Activated CD8-positive, alpha-beta T cell treated with anti-CD3 and anti-CD28 coated beads for 36 hours (primary cell): ENCODE measurements around the gene TNFRSF11A. TPM values are rescaled to one million over a fixed set of nuclear protein-coding genes. Genes with fewer than 3 reads are reported as not detected.

Source experiments
- ATAC-seq: fragments of 200-7000 bp; cut with Tn5 transposase; one replicate; pipeline ENCODE4 v1.10.0; 2021; ENCODE audit warnings: mild to moderate bottlenecking, moderate library complexity
- CTCF ChIA-PET: fragments of 350-600 bp; sonication (Branson Sonifier 250); formaldehyde crosslinking; loops from one replicate; lab custom pipeline; 2021; ENCODE audit warnings: antibody characterized with exemption; lab: Charles Lee
- POLR2A ChIA-PET: fragments of 350-600 bp; sonication (Branson Sonifier 250); formaldehyde crosslinking; loops from one replicate; lab custom pipeline; 2021; ENCODE audit warnings: antibody characterized with exemption; lab: Charles Lee
- DNase-seq: peaks from one replicate; pipeline ENCODE4 v3.0.0-alpha.2; 2020
- H3K27ac Mint-ChIP-seq: one replicate; pipeline ENCODE4 v1.8.0; 2021; ENCODE audit warnings: mild to moderate bottlenecking, mixed read lengths
- H3K27me3 Mint-ChIP-seq: one replicate; pipeline ENCODE4 v1.8.0; 2021; ENCODE audit warnings: mixed read lengths
- H3K36me3 Mint-ChIP-seq: one replicate; pipeline ENCODE4 v1.8.0; 2021; ENCODE audit warnings: low read depth, mixed read lengths
- H3K4me1 Mint-ChIP-seq: one replicate; pipeline ENCODE4 v1.8.0; 2021; ENCODE audit warnings: low read depth, mixed read lengths
- H3K4me3 Mint-ChIP-seq: one replicate; pipeline ENCODE4 v1.8.0; 2021; ENCODE audit warnings: mild to moderate bottlenecking, moderate library complexity, mixed read lengths
- H3K9me3 Mint-ChIP-seq: one replicate; pipeline ENCODE4 v1.8.0; 2021; ENCODE audit warnings: mixed read lengths
- intact Hi-C: fragments of 100-400 bp; cut with micrococcal nuclease; formaldehyde crosslinking; loops from one replicate; pipeline ENCODE4 v1.10.0; 2022
- total RNA-seq, 2 experiments: library from RNA; stranded (reverse); gene quantifications; one replicate each; pipeline ENCODE4 v1.2.3, GENCODE V29; 2021
- TF ChIP-seq, protein P1 (sequence below): fragments of 200-600 bp; IDR thresholded peaks from one replicate; pipeline ENCODE4 v1.8.0; 2022; ENCODE audit warnings: antibody characterized with exemption, mild to moderate bottlenecking

The TNFRSF11A gene
- total RNA-seq, 2 experiments from 2014 or later = 7.3 to 8.0 TPM

DNA sequence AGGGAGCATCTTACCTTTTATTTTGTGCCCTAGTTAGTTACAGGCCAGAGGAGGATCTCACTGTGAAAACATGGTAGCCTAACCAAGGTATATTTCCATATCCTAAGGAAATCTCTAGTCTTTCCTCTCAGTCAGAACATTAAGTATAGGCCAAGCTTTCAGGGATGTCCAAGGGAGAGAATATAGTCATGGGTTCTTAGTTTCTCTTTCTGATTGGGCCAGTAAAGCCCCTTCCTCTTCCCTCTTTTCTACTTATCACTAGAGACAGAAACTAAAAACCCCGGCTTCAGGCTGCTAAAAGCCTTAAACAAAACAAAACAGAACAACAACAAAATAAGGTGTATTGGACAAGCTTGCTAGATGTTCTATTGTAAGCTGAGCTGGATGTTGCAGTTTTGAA lies 44.3 kb upstream of the TNFRSF11A start:
- TF ChIP-seq, protein P1, sequence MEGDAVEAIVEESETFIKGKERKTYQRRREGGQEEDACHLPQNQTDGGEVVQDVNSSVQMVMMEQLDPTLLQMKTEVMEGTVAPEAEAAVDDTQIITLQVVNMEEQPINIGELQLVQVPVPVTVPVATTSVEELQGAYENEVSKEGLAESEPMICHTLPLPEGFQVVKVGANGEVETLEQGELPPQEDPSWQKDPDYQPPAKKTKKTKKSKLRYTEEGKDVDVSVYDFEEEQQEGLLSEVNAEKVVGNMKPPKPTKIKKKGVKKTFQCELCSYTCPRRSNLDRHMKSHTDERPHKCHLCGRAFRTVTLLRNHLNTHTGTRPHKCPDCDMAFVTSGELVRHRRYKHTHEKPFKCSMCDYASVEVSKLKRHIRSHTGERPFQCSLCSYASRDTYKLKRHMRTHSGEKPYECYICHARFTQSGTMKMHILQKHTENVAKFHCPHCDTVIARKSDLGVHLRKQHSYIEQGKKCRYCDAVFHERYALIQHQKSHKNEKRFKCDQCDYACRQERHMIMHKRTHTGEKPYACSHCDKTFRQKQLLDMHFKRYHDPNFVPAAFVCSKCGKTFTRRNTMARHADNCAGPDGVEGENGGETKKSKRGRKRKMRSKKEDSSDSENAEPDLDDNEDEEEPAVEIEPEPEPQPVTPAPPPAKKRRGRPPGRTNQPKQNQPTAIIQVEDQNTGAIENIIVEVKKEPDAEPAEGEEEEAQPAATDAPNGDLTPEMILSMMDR = no peak
- POLR2A ChIA-PET = no interaction called here
- Mint-ChIP-seq H3K36me3 (peaks cover 41% of the 10 kb centered on the region), H3K27ac (peak overlapping the region; percentile 44), H3K4me3 (no peak overlapping the region), H3K4me1 (peaks cover 31% of the 10 kb centered on the region), H3K27me3 (no peaks in the 10 kb centered on the region), H3K9me3 (no peaks in the 10 kb centered on the region)
- ATAC-seq = no peak
- DNase-seq = no peak
- CTCF ChIA-PET = interaction anchor here (1.0 to 1.5 kb wide), 3 partner anchors 31 to 378 kb away, joined by 4 to 5 read pairs (median 4); no protein-coding TSS in a partner anchor
- intact Hi-C loops = no loop called here

GRCh38 chr18:62281684-62282083 lies 43.4 kb upstream of the TNFRSF11A start:
- intact Hi-C loops = no loop called here
- ChIA-PET CTCF (interaction anchor here (1.5 to 1.7 kb wide), 2 partner anchors 32 to 52 kb away, joined by 4 to 5 read pairs; no protein-coding TSS in a partner anchor), POLR2A (no interaction called here)
- H3K4me1 Mint-ChIP-seq = peaks cover 36% of the 10 kb centered on the region
- H3K27ac Mint-ChIP-seq = peak overlapping the region; percentile 44
- no peaks in the 10 kb centered on the region for H3K9me3 Mint-ChIP-seq
- no peaks in the 10 kb centered on the region for H3K27me3 Mint-ChIP-seq
- peaks cover 40% of the 10 kb centered on the region for H3K36me3 Mint-ChIP-seq
- no peak overlapping the region for H3K4me3 Mint-ChIP-seq
- ATAC-seq (peak; percentile 73), DNase-seq (no peak)
- TF ChIP-seq, protein P1 = no peak

DNA sequence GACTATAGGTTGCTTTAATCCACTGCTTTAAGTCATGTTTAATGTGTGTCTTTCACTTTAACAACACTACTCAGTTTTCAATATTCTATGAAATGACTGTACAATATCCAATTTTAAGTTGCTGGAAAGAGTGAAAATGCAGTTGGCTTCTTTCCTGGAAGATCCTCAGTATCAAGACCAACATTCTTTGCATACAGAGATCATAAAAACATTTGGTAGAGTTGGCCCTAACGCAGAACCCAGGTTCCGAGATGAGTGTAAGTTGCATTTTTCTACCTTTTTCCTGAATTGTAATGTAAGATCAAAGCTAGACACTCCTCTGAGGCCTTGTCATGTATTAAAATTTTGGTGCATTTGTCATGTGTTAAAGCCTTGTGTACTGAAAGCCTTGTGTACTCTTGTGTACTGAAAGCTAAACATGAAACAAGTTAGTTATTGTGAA lies 42.9 kb upstream of the TNFRSF11A start:
- intact Hi-C loops = no loop called here
- ChIA-PET CTCF (interaction anchor here (1.4 to 1.7 kb wide), 2 partner anchors 17 to 52 kb away, joined by 3 to 5 read pairs; no protein-coding TSS in a partner anchor), POLR2A (no interaction called here)
- peaks cover 38% of the 10 kb centered on the region for H3K36me3 Mint-ChIP-seq
- TF ChIP-seq, protein P1 = no peak
- H3K4me3 Mint-ChIP-seq = no peak overlapping the region
- no peaks in the 10 kb centered on the region for H3K9me3 Mint-ChIP-seq
- peak overlapping the region; percentile 46 for H3K27ac Mint-ChIP-seq
- H3K27me3 Mint-ChIP-seq = no peaks in the 10 kb centered on the region
- H3K4me1 Mint-ChIP-seq = peaks cover 33% of the 10 kb centered on the region
- DNase-seq (no peak), ATAC-seq (peak; percentile 35)

GRCh38 chr18:62284637-62285036 lies 40.5 kb upstream of the TNFRSF11A start:
- TF ChIP-seq, protein P1 = no peak
- H3K4me3 Mint-ChIP-seq = no peak overlapping the region
- no peaks in the 10 kb centered on the region for H3K9me3 Mint-ChIP-seq
- ChIA-PET CTCF (no interaction called here), POLR2A (interaction anchor here (0.5 kb wide), 1 partner anchor 31 kb away, joined by 3 read pairs; no protein-coding TSS in a partner anchor)
- peaks cover 35% of the 10 kb centered on the region for H3K4me1 Mint-ChIP-seq
- intact Hi-C loops = no loop called here
- ATAC-seq (no peak), DNase-seq (no peak)
- H3K36me3 Mint-ChIP-seq = peaks cover 48% of the 10 kb centered on the region
- no peak overlapping the region for H3K27ac Mint-ChIP-seq
- H3K27me3 Mint-ChIP-seq = no peaks in the 10 kb centered on the region

DNA sequence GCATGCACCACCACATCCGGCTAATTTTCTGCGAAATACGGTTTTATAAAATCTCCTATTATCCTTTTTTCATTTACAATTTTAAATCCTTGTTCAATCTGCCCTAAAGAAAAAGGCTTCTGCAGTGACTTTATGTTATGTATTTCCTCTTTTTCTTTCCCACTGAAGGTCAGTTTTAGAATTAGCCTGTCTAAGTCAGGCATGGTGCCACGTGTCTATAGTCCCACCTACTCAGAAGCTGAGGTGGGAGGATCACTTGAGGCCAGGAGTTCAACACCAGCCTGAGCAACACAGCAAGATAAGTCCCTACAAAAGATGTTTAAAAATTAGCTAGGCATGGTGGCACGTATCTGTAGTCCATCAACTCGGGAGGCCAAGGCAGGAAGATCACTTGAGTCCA lies 39.8 kb upstream of the TNFRSF11A start:
- Mint-ChIP-seq H3K4me1 (peaks cover 35% of the 10 kb centered on the region), H3K4me3 (no peak overlapping the region), H3K27me3 (no peaks in the 10 kb centered on the region), H3K27ac (peak overlapping the region; percentile 17), H3K36me3 (peaks cover 46% of the 10 kb centered on the region), H3K9me3 (no peaks in the 10 kb centered on the region)
- ATAC-seq (no peak), DNase-seq (no peak)
- CTCF ChIA-PET = no interaction called here
- POLR2A ChIA-PET = interaction anchor here (0.5 kb wide), 1 partner anchor 31 kb away, joined by 3 read pairs; no protein-coding TSS in a partner anchor
- TF ChIP-seq, protein P1 = no peak
- intact Hi-C loops = no loop called here
